Measurements from ENCODE around the gene DUSP10. TPM values are rescaled to one million over a fixed set of nuclear protein-coding genes. Genes with fewer than 3 reads are reported as not detected.

The DUSP10 gene
- total RNA-seq, 1 donor from 2014 or later: 19.6 TPM

DNA sequence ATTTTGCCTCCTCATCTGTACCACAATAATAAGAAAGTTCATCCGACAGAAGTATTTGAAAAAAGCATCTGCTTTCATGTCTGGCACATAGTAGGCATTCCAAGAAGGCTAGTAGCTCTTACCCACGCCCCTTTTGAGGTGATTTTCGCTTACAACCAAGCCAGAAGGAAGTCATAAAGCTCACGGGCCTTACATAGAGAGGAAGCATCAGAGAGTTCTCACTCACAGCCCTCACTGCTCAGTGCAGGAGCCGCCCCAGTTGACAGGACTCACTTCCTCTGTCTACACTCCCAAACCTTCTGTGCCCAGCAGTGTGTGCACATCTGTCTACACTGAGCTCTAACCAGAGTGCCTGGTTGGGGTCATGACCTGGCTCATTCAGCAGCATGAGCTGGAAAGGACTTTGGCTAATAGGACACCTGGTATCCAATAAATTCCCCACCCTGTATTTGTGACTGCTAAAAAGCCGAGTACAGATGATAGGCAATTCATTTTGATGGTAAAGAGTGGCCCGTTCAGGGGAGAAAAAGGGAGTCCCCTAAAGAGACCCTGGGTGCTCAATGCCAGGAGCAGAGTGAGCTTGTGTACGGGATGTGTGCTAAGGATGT lies 36.8 kb upstream of the DUSP10 start:
- TF ChIP-seq, protein P1, sequence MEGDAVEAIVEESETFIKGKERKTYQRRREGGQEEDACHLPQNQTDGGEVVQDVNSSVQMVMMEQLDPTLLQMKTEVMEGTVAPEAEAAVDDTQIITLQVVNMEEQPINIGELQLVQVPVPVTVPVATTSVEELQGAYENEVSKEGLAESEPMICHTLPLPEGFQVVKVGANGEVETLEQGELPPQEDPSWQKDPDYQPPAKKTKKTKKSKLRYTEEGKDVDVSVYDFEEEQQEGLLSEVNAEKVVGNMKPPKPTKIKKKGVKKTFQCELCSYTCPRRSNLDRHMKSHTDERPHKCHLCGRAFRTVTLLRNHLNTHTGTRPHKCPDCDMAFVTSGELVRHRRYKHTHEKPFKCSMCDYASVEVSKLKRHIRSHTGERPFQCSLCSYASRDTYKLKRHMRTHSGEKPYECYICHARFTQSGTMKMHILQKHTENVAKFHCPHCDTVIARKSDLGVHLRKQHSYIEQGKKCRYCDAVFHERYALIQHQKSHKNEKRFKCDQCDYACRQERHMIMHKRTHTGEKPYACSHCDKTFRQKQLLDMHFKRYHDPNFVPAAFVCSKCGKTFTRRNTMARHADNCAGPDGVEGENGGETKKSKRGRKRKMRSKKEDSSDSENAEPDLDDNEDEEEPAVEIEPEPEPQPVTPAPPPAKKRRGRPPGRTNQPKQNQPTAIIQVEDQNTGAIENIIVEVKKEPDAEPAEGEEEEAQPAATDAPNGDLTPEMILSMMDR (conservative IDR thresholded peaks at IDR 0.05): no peak
- no peak overlapping the region for H3K27ac Mint-ChIP-seq
- no peaks in the 10 kb centered on the region for H3K4me1 Mint-ChIP-seq (ENCODE audit: unreplicated experiment)
- no peak overlapping the region for H3K4me3 Mint-ChIP-seq
- H3K27me3 Mint-ChIP-seq: no peaks in the 10 kb centered on the region
- no peaks in the 10 kb centered on the region for H3K36me3 Mint-ChIP-seq
- DNase-seq (ENCODE audit: extremely low spot score, unreplicated experiment): no peak
- no peaks in the 10 kb centered on the region for H3K9me3 Mint-ChIP-seq

DNA sequence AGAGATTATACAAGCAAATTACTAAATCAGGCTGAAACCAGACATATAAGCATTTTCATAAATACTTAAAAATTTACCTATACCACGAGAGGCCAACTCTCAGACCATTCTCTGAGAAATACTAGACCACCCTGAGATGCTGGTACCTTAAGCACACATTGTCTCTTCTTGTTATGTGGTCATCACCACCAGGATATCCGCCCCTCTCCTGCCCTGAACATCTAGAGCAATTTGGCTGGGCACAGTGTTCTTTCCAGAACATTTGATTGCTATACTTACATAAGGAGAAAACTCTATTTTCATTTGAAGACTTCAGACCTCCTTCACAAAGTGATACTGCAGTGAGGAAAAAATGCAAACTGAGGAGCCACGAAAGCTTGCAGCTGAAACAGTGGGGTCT lies 36.2 kb upstream of the DUSP10 start:
- TF ChIP-seq, protein P1 (conservative IDR thresholded peaks at IDR 0.05): no peak
- Mint-ChIP-seq H3K4me3 (no peak overlapping the region), H3K4me1 (ENCODE audit: unreplicated experiment) (no peaks in the 10 kb centered on the region), H3K9me3 (no peaks in the 10 kb centered on the region), H3K36me3 (no peaks in the 10 kb centered on the region), H3K27ac (no peak overlapping the region), H3K27me3 (no peaks in the 10 kb centered on the region)
- no peak for DNase-seq (ENCODE audit: extremely low spot score, unreplicated experiment)

DNA sequence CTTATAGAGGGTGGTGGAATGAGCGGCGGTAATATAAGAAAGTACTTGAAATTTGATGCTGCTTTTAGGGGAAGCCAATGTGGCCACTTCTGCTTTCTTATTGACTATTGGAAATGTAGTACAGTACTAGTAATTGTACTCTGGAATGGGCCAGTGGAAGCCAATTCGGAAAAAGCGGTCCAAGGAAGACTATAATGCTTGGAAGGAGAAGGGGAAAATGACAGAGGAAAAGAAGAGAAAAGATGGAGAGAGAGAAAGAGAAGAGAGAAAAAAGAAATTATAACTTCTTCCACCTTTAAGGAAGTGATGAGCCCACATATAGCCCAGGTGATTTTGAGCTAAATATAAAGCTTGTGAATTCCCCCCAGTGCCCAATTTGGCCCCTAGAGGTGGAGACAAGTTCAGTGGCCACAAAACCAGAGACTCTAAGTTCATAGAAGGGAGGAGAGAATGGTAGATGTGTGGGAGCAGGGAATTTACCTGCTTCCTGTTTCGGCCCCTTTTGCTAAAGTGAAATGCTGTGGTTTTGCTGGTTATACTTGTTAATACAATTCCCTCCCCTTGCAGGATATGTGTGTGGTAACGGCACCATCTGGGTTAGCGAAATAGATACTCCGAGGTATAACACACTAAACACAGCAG lies 35.7 kb upstream of the DUSP10 start:
- DNase-seq (ENCODE audit: extremely low spot score, unreplicated experiment): no peak
- no peak overlapping the region for H3K27ac Mint-ChIP-seq
- H3K27me3 Mint-ChIP-seq: no peaks in the 10 kb centered on the region
- H3K4me3 Mint-ChIP-seq: no peak overlapping the region
- H3K9me3 Mint-ChIP-seq: no peaks in the 10 kb centered on the region
- H3K4me1 Mint-ChIP-seq (ENCODE audit: unreplicated experiment): no peaks in the 10 kb centered on the region
- H3K36me3 Mint-ChIP-seq: no peaks in the 10 kb centered on the region
- TF ChIP-seq, protein P1 (conservative IDR thresholded peaks at IDR 0.05): no peak

DNA sequence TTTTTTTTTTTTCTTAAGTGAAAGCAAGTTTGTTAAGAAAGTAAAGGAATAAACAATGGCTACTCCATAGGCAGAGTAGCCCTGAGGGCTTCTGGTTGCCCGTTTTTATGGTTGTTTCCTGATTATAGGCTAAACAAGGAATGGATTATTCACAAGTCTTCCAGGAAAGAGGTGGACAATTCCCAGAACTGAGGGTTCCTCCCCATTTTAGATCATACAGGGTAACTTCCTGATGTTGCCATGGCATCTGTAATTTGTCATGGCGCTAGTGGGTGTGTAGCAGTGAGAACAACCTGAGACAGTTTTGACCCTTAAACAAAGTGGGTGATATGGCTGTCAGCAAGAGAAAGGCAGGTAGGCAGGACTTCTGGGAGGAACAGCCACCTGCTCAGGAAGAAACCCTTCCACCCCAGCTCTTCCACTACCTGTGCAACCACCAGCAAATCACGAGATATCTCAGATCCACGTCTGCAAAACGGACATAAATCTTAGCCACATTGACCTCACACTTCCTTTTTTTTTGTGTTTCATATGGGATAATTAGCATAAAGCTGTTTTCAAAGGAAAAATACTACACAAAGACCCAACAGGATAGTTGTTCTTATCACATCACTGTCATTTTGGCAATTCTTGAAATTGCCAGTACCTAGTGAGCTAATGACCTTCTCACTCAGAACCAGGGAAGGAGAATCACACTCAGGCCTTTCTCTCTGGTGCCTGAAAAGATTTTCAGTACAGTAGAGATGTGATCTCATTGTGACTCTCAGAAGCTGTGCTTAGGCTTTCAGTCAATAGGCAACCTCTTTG lies 34.8 kb upstream of the DUSP10 start:
- no peak overlapping the region for H3K4me3 Mint-ChIP-seq
- no peaks in the 10 kb centered on the region for H3K9me3 Mint-ChIP-seq
- TF ChIP-seq, protein P1 (conservative IDR thresholded peaks at IDR 0.05): no peak
- H3K27me3 Mint-ChIP-seq: no peaks in the 10 kb centered on the region
- H3K36me3 Mint-ChIP-seq: no peaks in the 10 kb centered on the region
- H3K27ac Mint-ChIP-seq: no peak overlapping the region
- no peaks in the 10 kb centered on the region for H3K4me1 Mint-ChIP-seq (ENCODE audit: unreplicated experiment)
- no peak for DNase-seq (ENCODE audit: extremely low spot score, unreplicated experiment)

DNA sequence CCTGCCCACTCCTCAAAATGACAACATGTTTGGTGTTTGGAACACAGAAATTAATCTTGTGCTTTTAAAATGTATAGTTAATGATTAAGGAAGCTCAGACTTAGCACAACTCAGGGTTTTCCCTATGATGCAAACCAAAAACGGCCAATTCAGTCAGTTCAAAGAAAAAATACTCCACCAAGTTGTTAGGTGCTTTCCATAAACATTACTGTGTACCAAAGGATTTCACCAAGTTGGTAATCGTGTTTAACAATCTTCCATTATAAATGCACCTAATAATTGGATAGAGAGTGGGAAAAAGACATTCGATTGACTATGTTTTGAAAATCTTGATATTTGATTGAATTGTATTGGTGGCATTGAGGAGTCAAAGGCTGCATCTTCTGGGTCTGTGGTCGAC lies 33.3 kb upstream of the DUSP10 start:
- no peaks in the 10 kb centered on the region for H3K9me3 Mint-ChIP-seq
- no peak overlapping the region for H3K27ac Mint-ChIP-seq
- TF ChIP-seq, protein P1 (conservative IDR thresholded peaks at IDR 0.05): no peak
- H3K4me1 Mint-ChIP-seq (ENCODE audit: unreplicated experiment): no peaks in the 10 kb centered on the region
- no peaks in the 10 kb centered on the region for H3K27me3 Mint-ChIP-seq
- no peak overlapping the region for H3K4me3 Mint-ChIP-seq
- no peak for DNase-seq (ENCODE audit: extremely low spot score, unreplicated experiment)
- H3K36me3 Mint-ChIP-seq: no peaks in the 10 kb centered on the region

Measured in type B pancreatic cell (in vitro differentiated cells).